HG03342 (cell line): Measurements from ENCODE around the gene EGLN2.
"Not testable (repeated sequence)": the region's sequence is repeated elsewhere in the genome, so short reads cannot be mapped to it uniquely, and the experiment has no call there.

Experiments
- ATAC-seq: cut with Tn5 transposase; IDR thresholded peaks from one replicate; pipeline ENCODE4 v1.9.1; 2021; ENCODE audit warnings: mild to moderate bottlenecking, moderate library complexity; ENCODE audit not compliant: unreplicated experiment

Gene EGLN2

DNA sequence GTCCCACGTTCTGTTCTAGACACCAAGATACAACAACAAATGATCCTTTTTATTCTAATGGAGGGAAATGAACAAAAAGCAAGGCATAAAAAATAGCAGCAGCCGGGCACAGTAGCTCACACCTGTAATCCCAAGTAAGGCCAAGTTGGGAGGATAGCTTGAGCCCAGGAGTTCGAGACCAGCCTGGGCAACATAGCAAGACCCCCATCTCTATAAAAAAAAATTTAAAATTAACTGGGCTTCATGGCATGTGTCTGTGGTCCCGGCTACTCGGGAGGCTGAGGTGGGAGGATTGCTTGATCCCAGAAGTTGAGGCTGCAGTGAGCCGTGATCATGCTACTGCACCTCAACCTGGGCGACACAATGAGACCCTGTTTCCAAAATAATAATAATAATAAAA lies 22.6 kb upstream of the EGLN2 start:
- ATAC-seq = no peak

GRCh38 chr19:40776932-40777644 lies 21.9 kb upstream of the EGLN2 start:
- ATAC-seq = peak; percentile 61

DNA sequence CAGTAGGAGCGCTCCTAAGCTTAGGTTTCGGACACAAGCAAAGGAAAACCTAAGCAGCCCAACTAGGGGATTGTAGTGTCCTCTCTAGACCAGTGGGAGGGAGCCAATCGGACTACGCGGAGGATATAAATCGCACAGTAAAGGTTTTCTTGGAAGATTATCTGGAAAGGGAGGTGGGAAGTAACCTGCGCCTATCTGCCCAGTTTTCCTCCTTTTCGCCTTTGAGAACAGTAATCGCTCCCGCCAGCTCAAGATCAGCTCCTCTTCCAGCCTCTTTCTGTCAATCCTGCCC lies 21.4 kb upstream of the EGLN2 start:
- no peak for ATAC-seq

DNA sequence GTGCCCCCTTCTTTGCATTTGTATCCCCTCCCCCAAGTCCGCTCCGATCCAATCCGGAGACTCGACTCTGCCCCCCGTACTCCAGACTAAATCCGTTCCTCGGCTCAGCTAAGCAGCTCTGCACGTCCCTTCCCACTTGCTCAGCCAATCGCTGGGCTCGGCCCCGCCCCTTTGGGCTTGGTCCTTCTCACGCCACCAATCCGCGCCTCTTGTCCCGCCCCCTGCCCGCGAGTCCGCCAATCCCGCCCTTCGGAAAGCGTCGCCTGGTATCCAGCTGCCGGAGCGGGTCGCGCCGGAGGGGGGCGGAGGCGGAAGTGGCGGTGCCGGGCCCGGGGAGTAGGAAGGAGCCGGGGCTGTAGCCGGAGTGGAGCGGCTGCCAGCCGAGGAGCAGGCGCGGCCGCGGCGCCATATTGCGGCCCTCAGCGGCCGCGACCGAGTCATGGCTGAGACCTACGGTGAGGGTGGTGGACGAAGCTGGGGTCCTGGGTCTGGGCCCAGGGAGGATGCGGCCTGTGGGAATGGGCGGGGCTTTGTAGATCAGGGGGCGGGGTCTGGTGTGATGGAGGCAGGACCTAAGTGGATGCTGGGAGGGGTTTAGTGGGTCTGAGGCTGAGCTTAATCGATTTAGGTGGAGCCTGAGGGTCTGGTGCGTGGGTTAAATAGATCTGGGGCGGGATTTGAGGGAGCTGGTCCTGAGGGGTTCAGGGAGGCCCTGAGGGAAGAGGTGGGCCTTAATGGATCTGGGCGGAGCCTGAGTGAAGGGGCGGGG lies 20.9 kb upstream of the EGLN2 start, which contains the start of gene RAB4B:
TSS of gene RAB4B (plus strand) at position 311 of the 769 bp plus-strand sequence. CDS start at position 440, 129 bp downstream.
- ATAC-seq = peak; percentile 55

DNA sequence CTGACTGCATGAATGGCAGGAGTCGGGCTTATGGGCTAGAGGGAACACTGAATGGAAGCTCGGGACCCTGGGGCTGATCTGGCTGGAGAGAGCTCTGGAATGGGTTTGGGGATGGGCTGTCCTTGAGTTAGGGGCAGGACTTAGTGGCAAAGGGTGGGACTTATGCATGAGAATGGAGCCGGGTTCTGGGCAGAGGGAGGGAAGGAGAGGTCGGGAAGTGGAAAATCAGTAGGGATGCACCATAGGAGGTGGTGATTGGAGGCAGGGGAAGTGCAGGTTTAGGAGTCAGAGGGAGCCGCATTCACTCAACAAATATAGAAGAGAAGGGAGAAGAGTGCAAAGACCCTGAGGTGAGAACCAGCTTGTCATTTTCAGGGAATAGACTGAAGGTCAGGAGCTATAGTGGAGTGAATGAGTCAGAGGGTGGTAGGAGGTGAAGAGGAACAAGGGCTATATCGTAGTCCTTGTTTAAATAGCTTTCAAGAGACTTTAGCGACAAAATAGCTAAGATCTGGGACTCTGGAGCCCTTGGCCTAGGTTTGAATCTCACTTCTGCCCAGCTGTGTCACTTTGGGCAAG lies 20.2 kb upstream of the EGLN2 start:
- ATAC-seq = no peak

DNA sequence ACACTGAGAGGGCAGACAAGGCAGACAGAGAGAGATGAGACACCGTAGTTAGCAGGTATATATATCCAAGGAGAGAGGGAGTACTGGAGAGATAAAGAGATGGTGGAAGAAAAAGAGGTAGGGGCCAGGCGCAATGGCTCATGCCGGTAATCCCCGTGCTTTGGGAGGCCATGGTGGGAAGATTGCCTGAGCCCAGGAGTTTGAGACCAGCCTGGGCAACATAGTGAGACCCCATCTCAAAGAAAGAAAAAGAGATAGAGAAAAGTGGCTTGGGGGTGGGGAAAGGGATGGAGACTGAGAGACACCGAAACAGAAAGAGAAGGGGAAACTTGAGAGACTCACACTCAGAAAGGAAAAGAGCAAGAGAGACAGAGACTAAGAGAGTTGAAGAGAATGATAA lies 18.4 kb upstream of the EGLN2 start:
- no peak for ATAC-seq

- no peak for ATAC-seq
These were observed 17.9 kb upstream of the EGLN2 start for GRCh38 chr19:40781140-40781539.

- ATAC-seq = no peak
These were observed 15.3 kb upstream of the EGLN2 start for GRCh38 chr19:40783711-40784110.

DNA sequence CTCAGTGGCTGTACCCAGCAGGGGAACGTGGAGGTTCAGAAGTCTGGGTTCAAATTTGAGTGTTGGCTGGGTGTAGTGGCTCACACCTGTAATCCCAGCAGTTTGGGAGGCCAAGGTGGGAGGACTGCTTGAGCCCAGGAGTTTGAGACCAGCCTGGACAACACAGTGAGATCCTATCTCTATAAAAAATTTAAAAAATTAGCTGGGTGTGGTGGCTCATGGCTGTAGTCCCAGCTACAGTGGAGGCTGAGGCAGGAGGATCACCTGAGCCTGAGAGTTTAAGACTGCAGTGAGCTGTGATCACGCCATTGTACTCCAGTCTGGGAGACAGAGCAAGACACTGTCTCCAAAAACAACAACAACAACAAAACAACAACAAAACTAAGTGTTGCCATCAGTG lies 14.8 kb upstream of the EGLN2 start:
- ATAC-seq = not testable (repeated sequence)

DNA sequence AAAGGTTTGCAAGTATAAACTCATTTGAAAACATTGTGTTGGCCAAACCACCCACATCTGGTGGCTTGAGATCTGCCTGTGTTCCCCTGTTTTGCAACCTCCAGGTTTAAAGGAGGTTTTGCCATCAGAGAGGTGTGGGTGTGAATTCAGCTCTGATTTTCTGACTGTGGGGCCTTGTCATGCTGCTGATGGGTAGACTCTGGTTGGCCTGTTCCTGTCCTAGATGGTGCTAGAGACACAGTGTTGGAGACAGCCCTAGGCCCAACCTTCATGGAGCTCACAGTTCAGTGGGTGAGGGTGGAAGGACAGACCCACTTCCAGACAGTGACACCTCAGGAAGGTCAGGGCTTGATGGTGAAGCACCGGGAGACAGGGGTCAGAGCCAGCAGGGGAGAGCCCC lies 13.5 kb upstream of the EGLN2 start:
- no peak for ATAC-seq

- no peak for ATAC-seq
These were observed 12.6 kb upstream of the EGLN2 start for GRCh38 chr19:40786060-40787037.

GRCh38 chr19:40791349-40791748 lies 7.6 kb upstream of the EGLN2 start:
- ATAC-seq = no peak

DNA sequence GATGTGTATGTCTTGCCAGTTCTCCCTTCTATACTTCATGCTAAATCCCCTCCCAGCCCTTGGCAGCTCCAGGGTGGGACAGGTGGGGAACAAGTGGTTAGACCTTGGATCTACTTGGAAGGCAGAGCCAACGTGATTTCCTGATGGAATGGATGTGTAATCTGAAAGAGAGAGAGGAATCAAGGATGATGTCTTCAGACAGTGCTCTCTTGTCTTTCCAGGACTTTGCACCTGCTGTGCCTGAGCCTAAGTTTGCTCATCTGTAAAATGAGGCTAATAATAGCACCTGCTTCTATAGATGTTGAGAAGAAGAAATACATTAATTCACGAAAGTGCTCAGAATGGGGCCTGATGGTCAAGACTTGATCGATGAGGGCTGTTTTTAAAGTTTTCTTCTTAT lies 7.0 kb upstream of the EGLN2 start:
- no peak for ATAC-seq

DNA sequence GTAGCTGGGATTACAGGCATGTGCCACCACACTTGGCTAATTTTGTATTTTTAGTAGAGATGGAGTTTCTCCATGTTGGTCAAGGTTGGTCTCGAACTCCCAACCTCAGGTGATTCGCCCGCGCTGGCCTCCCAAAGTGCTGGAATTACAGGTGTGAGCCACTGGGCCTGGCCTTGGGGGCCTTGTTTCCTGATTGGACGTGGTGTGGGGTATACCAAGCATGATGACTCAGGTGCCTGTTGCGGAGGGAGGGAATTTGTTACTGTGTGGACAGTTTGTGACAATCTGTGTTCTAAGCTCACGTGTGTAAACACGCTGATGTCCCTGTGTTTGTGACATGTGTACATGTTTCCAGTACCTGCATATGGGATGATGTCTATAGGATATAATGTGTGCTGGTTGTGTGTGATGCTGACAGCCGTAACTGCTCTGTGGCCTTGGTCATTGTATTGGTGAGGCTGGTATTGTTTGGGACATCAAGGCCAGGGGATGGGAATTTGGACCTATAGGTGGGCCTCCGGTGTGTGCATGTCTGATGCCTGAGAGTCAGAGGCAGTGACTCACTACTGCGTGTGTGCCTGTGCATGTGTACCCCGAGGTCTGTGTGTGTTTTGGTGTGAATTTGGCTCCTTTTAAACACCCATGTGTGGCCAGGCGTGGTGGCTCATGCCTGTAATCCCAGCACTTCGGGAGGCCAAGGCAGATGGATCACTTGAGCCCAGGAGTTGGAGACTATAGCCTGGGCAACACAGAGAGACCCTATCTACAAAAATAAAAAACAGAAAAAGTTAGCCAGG lies 1.6 kb upstream of the EGLN2 start:
- no peak for ATAC-seq

GRCh38 chr19:40797963-40798682 lies 868 bp upstream of the EGLN2 start:
- ATAC-seq = peak; percentile 22

- no peak for ATAC-seq
These were observed 757 bp downstream of the EGLN2 start for GRCh38 chr19:40799558-40800338.

GRCh38 chr19:40800339-40800996 lies 1.5 kb downstream of the EGLN2 start:
- no peak for ATAC-seq

DNA sequence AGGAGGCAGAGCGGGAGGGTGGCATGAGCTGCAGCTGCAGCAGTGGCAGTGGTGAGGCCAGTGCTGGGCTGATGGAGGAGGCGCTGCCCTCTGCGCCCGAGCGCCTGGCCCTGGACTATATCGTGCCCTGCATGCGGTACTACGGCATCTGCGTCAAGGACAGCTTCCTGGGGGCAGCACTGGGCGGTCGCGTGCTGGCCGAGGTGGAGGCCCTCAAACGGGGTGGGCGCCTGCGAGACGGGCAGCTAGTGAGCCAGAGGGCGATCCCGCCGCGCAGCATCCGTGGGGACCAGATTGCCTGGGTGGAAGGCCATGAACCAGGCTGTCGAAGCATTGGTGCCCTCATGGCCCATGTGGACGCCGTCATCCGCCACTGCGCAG lies 2.0 kb downstream of the EGLN2 start:
- ATAC-seq = no peak
